ENCODE measurements around the gene CALCOCO2.
"Not testable (repeated sequence)": the region's sequence is repeated elsewhere in the genome, so short reads cannot be mapped to it uniquely, and the experiment has no call there.

CALCOCO2 gene

DNA sequence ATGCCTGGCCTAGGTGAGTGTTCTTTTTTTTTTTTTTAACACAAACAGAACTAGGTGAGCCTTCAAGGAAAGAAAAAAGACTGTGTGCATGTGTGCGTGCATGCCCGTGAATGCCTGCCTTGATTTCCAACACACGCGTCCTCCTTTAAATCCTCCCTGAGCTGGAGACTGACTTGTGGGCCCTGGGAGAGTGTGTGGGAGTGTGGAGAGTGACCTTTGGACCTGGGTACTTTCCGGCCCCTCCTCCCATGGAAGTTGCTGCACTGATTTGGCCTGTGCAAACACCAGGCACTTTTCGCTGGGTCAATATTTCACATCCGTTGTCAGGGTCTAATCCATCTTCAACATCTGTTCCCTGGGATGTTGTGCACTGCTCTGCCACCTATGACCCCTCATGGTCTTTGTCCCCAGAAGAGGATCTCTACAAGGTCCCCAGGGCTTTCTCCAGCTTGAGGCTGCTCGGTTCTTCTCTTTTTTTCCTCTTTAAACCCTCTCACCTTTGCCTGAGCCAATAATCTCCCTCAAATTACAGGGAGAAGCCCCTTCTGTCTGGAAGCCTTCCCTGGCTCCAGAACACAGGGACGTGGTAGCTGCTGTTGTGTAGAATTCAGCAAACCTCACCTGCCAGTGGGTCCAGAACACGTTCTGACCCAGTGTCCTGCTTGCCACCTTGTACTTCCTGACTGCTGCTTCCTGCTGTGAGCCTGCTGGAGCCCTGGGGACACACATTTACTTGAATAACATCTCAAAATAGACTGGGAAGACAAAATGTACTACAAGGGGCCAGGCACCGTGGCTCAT is 40.9 kb downstream of the CALCOCO2 start:
- FAIRE-seq = no peak
- no peak for DNase-seq (ENCODE audit: insufficient read length, low spot score)

DNA sequence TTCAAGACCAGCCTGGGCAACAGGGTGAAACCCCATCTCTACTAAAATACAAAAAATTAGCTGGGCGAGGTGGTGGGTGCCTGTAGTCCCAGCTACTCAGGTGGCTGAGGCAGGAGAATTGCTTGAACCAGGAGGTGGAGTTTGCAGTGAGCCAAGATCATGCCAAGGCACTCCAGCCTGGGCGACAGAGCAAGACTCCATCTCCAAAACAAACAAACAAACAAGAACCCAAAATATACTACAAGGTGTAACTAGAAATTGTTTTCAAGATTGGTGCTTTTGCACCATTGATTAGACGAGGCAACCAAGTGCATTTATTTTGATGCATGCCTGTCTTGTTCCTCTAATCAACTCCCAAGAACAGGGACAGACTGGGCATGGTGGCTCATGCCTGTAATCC is 41.6 kb downstream of the CALCOCO2 start:
- not testable (repeated sequence) for DNase-seq (ENCODE audit: insufficient read length, low spot score); FAIRE-seq

DNA sequence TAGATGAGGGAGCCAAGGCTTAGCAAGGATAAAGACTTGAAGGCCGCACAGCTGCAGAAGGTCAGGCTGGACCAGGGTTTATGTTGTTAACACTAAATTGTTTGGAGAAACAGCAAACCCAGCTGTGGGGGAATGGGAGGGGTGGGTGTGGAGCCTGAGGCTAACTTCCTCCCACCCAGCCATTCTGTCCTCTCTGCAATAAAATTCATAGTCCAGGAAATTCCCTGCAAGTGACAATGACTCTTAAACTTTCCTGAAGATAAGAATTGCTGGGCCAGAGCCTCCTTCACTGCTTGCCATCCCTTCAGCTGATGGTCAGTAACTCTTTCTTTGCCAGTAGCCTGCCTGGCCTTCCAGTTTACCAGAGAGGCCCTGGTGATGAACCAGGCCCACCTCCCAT is 42.4 kb downstream of the CALCOCO2 start:
- DNase-seq (ENCODE audit: insufficient read length, low spot score) (no peak), FAIRE-seq (no peak)

DNA sequence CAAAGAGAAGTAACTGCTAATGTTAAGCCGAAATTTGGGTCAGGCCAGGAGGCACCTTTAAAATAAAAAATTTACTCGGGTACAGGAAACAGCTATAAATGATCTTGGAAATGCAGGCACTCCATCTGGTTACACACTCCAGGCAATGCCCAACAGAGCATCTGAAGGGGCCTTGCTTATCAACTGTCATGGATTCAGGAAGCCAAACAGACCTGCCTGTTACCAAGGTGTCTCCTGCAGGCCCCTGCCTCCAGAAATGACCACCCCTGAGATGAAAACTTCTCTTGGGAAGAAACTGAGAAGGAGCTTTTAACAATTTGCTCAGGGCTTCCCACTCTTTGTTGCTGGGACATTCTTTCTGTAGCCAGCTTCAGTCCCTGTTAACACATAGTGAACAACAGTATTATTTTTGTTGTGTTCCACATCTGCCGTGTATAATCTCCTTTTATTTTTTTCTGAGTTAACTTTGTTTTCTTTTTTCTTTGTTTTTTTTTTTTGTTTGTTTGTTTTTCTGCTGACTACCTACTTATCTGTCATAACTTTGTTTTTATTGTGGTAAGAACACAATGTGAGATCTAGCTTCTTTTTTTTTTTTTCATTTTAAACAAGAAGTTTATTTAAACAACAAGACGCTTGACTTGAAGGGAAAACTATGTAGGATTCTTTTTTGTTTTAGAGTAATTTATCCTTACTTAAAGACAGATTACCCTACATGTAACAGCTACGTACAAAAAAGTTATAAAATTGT is 43.0 kb downstream of the CALCOCO2 start:
- FAIRE-seq = no peak
- no peak for DNase-seq (ENCODE audit: insufficient read length, low spot score)

DNA sequence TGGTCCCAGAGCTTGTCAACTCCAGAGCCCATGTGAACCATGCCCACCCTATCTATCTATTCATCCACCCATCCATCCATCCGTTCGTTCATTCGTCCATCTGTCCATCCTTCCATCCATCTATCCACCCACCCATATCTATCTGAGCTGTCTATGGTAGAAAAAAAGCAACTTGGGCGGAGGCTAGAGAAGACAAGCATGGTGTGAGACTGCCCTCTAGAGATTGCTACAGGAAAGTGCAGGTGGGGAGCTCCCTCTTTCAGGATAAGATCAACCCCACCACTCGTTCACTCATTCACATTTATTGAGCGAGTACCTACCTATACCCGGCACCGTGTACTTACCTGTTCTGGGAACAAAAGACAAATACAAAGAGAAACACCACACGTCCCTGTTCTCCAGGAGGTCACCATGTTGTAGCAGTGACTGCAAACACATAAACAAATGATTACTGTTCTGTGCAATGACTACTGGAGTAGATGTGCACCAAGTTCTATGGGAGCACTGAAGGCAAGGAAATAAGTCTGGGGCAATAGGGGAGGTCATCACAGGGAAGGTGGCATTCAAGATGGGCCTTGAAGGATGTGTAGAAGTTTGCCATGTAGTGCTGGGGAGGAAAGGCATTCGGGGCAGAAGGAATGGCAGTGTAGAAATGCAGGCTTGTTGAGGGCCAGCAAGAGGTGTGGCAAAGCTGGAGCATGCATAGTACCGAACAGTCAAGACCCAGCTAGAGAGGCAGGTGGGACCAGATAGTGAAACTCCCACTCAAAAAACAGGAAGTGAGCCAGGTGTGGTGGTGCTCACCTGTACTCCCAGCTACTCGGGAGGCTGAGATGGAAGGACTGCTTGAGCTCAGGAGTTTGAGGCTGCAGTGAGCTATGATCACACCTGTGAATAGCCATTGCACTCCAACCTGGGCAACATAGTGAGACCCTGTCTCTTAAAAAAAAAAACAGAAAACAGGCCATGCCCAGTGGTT is 48.4 kb downstream of the CALCOCO2 start:
- peak; percentile 93 for DNase-seq (ENCODE audit: insufficient read length, low spot score)
- FAIRE-seq = peak; percentile 46

DNA sequence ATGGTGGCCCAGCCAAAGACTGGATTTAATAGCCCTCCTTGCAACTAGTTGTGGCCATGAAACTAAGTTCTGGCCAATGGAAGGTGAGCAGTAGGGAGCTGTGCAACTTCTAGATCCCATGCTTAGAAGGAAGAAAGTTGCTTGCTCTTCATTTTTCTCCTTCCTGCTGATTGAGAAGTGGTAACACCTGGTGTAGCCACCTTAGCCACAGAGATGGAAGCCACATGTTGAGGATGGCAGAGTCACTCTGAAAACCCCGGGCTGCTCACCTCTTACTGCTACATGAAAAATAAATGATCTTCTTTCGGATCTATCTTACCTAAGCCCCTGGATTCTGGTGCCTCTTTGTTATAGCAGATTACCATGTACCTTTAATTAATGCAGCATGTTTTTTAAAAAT is 51.4 kb downstream of the CALCOCO2 start:
- FAIRE-seq = no peak
- DNase-seq (ENCODE audit: insufficient read length, low spot score) = no peak

DNA sequence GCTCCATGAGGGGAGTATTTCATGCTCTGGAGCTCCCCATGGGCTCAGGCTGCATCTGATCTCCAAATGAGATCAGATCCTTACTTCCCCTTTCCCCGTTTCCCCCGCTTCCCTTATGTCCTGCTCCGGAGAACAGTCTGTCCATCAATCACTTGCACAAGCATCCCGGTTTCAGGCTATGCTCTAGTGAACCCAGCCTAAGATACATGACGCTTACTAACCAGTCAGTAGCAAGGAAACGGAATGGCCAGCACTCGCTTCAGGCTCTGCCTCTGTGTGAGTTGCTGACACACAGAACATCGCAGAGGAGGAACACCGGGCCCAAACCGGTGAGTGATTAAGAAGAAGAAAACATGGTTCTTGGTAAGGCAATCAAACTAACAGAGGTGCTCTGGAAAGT is 52.3 kb downstream of the CALCOCO2 start:
- no peak for DNase-seq (ENCODE audit: insufficient read length, low spot score)
- FAIRE-seq = no peak

DNA sequence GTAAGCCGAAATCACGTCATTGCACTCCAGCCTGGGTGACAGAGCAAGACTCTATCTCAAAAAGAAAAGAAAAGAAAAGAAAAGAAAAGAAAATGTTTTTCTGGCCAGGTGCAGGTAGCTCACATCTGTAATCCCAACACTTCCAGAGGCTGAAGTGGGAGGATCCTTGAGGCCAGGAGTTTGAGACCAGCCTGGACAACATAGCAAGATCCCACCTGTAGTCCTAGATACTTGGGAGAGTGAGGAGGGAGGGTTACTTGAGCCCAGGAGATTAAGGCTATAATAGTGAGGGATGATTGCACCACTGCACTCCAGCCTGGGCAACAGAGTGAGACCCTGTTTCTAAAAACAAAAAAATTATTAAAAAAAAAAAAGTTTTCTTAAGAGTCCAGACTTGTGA is 59.3 kb downstream of the CALCOCO2 start:
- DNase-seq (ENCODE audit: insufficient read length, low spot score) (no peak), FAIRE-seq (no peak)

DNA sequence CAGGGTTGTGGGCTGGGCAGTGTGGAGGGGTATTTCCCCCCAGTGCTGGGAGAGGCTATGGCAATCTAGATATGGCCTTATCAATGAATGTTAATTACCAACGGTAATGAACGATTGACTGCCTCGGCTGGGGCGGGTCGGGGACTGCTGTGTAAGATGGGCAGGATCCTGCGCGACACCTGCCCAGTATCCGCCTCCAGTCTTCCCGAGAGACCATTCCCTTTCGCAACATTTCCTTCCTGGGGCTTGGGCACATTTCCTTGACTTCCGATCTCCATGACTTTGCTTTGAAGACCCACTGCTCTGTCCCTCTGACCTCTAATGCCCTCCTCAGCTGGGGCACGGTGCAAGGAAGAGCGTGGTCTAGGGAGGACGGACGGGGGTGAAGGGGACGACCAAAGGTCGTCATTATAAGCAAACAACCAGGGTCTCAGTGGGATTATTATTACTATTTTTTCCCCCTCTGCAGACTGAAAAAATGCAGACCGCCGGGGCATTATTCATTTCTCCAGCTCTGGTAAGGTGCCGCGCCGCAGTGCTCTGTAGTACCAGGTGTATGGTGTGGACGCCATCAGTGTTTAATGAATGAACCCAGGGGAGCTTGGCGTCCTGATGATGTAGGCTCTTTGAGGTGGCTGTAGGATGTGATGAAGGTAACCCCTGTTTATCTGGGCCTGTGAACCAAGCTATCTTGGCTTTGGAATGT is 62.3 kb downstream of the CALCOCO2 start:
- DNase-seq (ENCODE audit: insufficient read length, low spot score) (no peak), FAIRE-seq (no peak)

DNA sequence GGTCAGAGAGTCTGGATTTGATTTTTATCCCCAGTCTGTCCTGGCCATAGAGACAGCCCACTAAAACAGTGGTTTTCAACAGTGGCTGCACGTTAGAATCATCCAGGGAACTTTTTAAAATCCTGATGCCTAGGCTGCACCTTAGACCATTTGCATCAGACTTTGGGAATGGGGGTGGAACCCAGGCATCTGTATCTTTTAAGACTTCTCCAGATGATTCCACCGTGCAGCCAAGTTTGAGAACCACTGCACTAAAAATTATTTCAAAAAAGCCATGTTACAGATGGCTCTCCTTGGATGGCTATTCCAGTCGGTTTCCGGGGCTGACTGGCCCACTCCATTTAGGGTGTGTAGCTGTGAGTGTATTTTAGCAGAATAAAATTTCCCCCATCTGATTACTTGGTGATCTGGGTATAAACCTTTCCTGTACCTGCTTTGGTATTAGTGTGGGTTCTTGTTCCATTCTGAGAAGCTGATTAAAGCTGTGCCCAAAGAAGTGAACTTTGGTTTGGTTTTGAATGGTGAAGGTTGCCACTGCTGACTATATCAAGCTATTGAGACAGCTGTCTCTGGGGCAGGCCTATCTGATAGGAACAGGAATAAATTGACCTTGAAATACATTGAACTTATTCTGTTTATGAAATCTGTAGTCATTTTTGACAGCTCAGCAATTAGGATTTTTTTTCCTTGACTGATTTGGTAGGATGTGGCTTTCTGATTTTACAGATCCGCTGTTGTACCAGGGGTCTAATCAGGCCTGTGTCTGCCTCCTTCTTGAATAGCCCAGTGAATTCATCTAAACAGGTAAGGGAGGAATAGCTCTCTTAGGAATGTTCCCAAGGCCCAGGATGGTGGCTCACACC is 63.0 kb downstream of the CALCOCO2 start:
- FAIRE-seq (no peak), DNase-seq (ENCODE audit: insufficient read length, low spot score) (no peak)

DNA sequence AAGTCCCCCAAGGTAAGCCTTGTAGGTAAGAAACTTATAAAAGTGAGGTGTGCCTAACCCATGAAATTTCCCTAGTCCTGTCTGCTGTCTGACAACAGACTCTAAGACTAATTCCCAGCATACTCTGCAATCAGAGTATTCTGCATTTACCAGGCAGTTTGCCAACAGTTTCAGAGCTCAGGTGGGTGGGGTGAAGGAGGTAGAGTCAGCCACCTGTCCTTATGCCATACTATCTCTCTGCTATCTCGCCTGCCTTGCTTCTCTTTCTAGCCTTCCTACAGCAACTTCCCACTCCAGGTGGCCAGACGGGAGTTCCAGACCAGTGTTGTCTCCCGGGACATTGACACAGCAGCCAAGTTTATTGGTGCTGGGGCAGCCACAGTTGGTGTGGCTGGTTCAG is 64.1 kb downstream of the CALCOCO2 start:
- FAIRE-seq (no peak), DNase-seq (ENCODE audit: insufficient read length, low spot score) (no peak)

DNA sequence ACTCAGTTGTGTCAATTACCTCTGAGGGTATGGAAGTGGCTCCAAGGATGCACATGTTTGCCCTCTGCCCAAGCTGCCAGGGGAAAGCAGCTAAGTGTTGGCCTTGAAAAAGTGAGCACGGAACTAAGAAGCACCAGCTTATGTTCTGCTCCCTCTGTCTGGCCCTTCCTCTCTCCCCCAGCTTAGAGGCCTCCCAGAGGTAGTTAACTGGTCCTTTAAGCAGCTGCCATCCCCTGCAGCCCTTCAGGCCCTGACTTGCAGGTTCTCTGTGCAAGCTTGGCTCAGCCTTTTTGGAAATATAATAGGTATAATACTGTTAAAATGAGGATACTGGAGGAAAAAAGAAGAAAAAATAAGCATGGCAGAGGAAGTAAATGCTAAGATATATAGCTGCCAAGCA is 70.4 kb downstream of the CALCOCO2 start:
- FAIRE-seq (peak; percentile 72), DNase-seq (ENCODE audit: insufficient read length, low spot score) (no peak)

DNA sequence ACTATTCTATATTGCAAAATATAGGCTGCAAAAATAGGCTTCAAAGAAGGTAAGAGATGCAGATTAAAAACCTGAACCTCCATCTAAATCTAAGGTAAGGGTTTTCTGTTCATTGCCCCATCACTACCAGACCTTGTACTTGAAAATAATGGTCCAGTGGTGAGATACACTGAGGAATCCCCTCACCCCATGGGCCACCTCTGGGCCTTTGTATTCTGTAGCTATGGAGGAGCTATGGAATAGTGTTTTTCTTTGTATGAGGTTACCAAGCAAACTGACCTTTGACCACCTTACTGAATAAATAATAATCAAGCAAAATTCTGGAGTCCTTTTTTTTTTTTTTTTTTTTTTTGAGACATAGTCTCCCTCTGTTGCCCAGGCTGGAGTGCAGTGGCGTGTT is 72.6 kb downstream of the CALCOCO2 start:
- DNase-seq (ENCODE audit: insufficient read length, low spot score) = no peak
- no peak for FAIRE-seq

DNA sequence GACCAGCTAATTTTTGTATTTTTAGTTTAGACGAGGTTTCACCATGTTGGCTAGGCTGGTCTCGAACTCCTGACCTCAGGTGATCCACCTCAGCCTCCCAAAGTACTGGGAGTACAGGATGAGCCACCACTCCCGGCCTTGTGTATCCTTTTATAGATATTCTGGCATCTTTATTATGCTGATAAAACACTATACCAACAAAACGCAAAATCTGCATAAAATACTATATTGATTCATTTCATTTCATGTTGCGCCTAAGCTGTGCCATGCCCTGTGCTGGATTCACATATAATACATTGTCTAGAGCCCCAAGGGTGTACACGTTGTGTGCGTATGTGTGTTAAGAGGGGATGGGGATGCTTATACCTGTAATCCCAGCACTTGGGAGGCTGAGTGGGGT is 73.6 kb downstream of the CALCOCO2 start:
- FAIRE-seq (peak; percentile 40), DNase-seq (ENCODE audit: insufficient read length, low spot score) (no peak)

DNA sequence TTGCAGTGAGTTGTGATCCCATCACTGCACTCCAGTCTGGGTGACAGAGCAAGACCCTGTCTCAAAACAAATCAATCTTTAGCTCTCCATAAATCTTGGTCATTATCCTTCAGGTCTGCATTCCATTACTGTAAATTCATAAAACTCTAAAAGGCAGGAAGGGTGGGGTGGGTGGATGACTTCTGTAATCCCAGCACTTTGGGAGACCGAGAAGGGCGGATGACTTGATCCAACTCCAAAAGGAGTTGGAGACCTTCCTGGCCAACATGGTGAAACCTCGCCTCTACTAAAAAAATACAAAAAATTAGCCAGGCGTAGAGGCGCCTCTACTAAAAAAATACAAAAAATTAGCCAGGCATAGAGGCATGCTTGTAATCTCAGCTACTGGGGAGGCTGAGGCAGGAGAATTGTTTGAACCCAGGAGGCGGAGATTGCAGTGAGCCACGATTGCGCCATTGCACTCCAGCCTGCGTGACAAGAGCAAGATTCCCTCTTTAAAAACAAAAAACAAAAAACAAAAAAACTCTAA is 75.2 kb downstream of the CALCOCO2 start:
- DNase-seq (ENCODE audit: insufficient read length, low spot score) = no peak
- FAIRE-seq = no peak

DNA sequence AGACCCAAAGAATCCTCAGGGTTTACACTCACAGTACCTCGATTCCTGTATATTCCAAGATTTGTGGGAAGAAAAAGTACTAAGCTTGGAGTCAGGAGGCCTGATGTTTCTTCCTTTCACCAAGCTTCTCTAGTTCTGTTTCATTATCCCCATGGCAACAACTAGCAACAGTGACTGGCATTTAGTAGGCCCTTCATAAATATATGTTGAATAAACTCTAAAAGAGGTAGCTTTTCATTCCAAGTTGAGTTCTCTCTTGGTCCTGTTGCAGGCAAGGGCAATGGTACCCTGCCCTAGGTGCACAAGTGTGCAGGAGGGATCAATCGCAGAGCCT is 76.8 kb downstream of the CALCOCO2 start:
- DNase-seq (ENCODE audit: insufficient read length, low spot score) (no peak), FAIRE-seq (no peak)

DNA sequence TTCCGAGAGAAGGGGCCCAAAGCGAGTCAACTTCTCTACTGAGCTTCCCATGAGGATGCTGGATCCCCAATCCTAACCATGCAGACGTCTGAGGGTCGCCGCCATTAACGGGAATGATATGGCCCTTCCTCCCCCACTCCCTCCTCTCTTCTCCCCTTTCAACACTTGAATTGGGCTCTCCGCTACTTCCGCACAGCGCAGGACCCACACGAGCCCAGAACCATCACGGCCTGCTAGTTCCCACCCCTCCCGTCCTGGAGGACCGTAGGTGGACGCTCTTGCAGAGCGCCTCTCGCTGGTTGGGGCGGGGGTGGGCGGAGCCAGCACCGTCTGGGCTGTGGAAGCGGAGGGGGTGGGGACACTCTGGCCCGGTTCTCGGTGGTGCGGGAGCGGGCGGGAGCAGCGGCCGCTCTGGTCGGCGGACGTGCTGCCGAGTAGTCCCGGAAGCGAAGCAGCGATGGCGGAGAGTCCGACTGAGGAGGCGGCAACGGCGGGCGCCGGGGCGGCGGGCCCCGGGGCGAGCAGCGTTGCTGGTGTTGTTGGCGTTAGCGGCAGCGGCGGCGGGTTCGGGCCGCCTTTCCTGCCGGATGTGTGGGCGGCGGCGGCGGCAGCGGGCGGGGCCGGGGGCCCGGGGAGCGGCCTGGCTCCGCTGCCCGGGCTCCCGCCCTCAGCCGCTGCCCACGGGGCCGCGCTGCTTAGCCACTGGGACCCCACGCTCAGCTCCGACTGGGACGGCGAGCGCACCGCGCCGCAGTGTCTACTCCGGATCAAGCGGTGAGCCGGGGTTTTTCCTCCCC is 77.4 kb downstream of the CALCOCO2 start, which contains the start of gene UBE2Z:
Gene UBE2Z (plus strand): TSS at position 361 of the 797 bp plus-strand sequence. CDS start 97 bp downstream, at position 458.
- DNase-seq (ENCODE audit: insufficient read length, low spot score) = peak; percentile 97
- FAIRE-seq = peak; percentile 99

DNA sequence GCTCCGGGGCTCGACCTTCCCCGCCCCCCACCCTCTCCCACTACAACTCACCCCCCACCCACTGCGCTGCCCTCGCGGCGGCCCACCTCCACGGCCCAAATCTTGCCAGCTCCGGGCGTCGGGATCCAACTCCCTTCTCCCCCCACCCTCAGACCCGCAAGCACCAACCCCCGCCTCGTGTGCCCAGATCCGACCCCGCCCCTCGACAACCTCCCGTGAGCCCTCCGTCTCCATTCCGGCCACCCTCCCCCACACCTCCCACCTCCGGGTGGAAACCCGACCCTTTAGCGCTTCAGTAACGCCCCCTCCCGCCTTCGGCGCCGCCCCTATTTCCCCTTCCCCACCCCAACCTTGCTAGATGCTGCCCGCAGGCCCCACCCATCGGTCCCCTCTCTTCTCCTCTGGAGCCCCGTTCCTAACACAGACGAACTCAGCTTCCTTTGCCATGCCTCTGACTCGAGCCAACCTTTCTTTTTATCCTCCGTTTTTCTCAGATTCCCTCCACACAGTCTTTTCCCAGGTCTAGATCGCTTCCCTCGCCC is 78.1 kb downstream of the CALCOCO2 start:
- FAIRE-seq (peak; percentile 96), DNase-seq (ENCODE audit: insufficient read length, low spot score) (peak; percentile 97)
